NT2/D1 (cell line): Measurements from ENCODE around the gene MCCD1.

Experiments
- SUZ12 ChIP-seq: IDR thresholded peaks from 2 replicates; pipeline ENCODE4 v1.6.1; 2011; ENCODE audit not compliant: insufficient read length, insufficient read depth; ENCODE audit errors: extremely low read depth
- ZNF274 ChIP-seq: IDR thresholded peaks from 2 replicates; pipeline ENCODE4 v1.6.1; 2011; ENCODE audit warnings: mild to moderate bottlenecking, low read depth, low read length

GRCh38 chr6:31513456-31514165 is 15.2 kb upstream of the MCCD1 start:
- TF ChIP-seq ZNF274 (no peak), SUZ12 (no peak)
